Inferior parietal cortex (tissue), 1 donor: ENCODE results near the gene EZH1.

ENCODE experiments used
- DNase-seq: peaks from one replicate; pipeline ENCODE4 v3.0.0-alpha.2; 2016; ENCODE audit errors: extremely low spot score

EZH1 gene

DNA sequence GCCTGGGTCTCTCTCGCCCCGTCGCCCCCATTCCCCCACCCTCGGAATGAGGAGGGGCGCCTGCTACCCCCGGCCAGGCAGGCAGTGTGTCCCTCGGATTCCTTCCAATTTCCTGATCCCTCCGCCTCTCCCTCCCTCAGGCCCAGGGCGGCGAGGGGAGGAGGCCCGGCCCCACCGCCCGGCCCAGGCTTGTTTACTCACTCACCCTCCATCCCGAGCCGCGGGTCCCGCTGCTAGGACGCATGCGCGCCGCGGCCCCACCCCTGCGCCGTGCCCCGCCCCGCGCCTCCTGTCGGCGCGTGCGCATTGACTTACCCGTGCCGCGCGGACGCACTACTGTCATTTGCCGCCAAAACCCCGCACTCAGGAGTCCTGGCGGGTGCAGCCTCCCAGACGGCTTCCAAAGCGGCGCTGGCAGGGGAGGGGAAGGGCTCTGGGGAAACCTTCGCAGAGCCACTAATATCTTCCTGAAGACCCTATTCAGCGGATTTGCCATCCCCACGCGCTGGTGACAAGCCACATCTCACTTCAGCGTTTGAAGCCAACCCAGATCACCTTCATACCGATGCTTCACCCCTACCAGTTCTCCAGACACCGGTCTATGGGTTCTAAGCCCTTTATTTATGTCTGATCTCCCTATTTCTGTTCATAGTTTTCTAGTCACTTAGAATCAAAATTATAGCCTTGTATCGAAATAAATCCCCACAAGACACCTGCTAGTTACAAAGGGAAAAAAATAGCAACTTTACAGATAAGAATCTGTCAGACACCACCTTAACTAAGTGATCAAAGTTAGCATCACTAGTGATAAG, at the start of gene EZH1:
Gene EZH1 (minus strand): TSS at position 235 of the 812 bp plus-strand sequence. CDS start 16,099 bp downstream, outside the sequence.
- DNase-seq, result peak; percentile 90

DNA sequence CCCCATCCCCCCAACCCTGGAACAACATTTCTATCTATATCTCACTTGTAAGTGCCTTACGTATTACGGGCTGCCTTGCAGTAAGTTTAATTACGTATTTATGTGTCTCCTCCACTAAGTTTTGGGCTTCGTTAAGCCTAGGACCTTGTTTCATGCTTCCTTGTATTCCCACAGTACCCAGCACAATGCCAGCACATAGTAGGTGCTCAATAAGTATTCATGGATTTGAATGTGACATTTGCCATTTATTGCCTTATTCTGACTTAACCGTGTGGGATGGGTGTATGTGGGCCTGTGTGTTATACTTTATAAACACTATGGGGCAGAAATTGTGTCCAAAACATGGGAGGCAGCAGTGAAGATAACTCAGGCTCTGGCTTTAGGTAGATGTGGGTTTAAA, 47.7 kb upstream of the EZH1 start:
- DNase-seq, result no peak

DNA sequence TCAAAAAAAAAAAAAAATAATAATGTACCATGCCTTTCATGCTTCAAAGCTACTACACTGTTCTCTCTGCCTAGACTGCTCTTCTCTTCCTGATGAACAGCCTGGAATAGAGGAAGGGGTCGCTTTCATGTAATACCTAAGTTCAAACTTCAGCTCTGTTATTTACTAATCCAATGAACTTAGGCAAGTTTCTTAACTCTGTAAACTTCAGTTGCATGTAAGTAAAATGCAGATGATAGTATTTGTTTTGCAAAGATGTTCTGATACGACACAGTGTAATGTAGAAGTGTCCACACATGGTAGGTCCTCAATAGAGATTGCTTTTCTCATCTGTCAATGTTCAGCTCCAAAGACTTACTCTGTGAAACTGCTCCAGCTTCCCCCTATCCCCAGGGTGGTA, 47.1 kb upstream of the EZH1 start:
- no peak for DNase-seq

DNA sequence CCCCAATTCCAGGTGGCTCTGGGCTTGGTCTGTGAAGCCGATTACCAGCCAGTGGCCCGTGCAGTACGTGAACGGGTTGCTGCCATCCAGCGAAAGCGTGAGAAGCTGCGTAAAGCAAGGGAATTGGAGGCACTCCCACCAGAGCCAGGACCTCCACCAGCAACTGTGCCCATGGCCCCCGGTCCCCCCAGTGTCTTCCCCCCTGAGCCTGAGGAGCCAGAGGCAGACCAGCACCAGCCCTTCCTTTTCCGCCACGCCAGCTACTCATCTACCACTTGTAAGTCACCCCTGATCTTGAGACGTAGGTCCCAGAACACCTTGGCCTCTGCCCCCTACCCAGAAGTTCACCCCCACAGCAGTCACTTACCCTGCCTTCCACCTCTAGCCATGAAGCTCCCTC, 42.4 kb upstream of the EZH1 start:
- no peak for DNase-seq

DNA sequence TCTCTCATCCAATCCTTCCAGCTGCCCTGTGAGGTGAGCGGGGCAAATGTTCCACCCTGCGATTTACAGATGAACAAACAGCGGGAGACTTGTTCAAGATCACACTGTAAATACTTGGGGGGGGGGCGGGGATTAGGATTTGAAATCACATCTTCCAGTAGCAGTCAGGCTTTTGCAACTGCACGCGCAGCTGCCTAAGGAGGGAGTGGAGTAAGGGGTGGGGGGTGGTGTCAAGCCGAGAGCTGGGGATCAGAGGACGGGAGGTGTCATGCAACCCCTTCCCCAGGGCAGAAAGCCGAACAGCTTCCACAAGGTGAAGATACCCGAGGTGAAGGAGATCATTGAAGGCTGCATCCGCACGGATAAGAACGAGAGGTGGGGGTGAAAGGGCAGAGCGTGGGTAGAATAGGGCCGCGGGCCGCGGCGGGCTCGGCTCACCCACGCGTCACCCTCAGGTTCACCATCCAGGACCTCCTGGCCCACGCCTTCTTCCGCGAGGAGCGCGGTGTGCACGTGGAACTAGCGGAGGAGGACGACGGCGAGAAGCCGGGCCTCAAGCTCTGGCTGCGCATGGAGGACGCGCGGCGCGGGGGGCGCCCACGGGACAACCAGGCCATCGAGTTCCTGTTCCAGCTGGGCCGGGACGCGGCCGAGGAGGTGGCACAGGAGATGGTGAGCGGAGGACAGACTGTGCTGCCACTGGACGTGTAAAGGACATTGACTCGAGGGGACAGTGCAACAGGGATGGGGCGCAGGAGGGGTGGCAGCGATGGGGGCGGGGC, 40.2 kb upstream of the EZH1 start:
- DNase-seq, result no peak

DNA sequence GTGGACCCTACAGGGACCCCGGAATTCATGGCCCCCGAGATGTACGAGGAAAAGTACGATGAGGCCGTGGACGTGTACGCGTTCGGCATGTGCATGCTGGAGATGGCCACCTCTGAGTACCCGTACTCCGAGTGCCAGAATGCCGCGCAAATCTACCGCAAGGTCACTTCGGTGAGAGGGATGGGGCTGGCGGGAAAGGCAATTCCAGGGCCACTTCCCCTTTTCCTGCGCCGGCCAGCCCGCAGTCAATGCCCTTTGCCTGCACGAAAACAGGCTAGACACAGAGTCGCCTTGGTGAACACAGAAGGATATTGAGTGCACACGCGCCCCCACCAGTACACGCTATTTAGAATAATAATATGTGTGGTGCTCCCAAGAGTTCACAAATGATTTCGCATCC, 39.6 kb upstream of the EZH1 start:
- no peak for DNase-seq

DNA sequence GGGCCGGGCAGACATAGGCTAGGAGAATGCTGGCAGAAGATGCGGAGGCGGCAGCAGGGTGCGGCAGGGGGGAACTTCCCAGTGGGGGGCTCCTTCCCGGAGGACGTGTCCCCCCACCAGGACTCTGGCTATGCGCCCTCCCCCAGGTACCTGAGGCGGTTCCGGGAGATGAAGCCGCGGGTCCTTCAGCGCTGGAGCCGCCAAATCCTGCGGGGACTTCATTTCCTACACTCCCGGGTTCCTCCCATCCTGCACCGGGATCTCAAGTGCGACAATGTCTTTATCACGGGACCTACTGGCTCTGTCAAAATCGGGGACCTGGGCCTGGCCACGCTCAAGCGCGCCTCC, 38.9 kb upstream of the EZH1 start:
- DNase-seq, result no peak

DNA sequence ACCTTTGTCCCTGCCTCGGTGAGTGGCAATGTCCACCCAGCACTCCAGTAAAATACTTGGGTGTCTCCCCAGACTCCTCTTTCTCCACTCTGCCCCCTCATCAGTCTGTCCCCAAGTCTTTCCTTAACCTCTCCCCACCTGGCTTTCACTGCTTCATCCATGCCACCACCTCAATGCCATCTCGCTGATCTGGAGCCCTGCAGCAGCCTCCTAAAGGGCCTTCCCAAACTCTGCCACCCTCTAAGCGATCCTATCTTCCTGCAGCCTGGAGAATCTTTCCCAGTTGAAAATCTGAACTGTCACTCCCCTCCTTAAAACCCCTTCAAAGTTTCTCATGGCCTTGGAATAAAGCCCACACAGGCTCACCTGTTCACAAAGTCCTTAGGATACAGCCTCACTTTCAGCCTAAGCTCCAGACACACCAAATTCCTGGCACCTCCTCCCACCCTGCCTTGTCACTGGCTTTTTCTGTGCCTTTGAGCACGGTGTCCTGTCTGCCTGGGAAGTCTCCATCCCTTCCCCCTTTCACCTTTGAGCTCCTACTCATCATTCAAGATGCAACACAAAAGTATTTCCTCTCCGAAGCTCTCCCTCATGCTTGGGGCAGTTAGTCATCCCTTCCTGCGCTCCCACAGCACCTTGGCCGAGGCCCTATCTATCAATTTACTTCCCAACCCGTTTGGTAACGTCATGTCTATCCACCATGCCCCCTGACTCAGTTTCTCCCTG, 38.4 kb upstream of the EZH1 start:
- DNase-seq, result no peak

DNA sequence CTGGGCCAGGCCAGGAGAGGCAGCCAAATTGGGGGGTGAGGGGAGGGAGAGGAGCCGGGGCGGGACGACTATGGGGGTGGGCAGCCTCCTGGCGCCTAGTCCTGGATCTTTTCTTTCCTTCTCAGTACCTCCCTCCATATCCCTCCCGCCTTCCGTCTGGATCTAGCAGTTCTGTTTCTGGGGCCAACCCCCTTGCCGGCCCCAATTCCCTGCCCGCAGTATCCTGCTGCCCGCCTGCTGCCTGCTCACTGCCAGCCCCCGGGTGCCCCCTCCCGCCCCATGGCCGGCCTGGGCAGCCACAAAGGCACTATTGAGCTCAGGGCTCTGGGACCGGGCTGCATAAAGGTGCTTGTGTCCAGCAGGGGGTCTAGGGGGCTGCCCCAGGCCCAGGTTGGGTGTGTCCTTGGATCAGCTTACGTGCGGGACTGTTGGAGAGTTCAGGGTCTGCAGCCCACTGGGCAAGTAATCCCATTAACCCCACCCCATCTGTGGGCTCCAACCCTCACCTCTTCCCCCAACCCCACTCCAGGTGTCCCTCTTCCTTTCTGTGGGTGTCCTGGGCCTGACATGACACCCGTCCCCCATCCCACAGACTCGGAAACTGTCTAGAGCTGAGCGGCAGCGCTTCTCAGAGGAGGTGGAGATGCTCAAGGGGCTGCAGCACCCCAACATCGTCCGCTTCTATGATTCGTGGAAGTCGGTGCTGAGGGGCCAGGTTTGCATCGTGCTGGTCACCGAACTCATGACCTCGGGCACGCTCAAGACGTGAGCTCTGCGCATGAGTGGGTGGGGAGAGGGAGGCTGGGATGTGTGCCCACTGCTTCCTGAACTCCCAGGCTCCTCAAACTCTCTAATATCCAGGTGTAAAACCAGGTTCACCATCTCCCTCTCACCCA, 37.6 kb upstream of the EZH1 start:
- DNase-seq, result no peak

DNA sequence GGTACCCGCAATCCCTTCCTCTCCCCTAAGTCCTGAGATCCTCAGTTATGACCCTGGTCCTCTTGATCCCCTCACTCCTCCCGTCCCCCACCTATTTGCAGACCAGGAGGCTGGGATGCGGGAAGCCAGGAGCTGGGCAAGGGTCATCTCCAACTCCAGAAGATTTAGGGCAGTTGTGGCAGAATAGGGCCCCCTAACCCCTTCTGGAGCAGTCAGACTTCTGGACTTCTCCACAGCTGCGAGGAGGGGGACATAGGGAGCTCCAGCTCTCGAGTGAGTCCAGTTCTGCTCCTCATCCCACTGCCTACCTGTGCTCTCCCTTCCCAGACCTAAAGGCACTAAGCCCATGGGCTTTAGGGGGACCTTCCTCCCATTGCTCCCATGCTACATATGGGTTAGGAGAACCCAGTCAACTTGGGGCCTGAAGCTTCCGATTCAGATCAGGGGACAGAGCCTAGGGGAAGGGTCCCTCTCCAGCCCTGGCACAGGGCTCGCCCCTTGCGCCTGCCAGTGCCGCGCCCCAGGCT, 36.9 kb upstream of the EZH1 start:
- no peak for DNase-seq

DNA sequence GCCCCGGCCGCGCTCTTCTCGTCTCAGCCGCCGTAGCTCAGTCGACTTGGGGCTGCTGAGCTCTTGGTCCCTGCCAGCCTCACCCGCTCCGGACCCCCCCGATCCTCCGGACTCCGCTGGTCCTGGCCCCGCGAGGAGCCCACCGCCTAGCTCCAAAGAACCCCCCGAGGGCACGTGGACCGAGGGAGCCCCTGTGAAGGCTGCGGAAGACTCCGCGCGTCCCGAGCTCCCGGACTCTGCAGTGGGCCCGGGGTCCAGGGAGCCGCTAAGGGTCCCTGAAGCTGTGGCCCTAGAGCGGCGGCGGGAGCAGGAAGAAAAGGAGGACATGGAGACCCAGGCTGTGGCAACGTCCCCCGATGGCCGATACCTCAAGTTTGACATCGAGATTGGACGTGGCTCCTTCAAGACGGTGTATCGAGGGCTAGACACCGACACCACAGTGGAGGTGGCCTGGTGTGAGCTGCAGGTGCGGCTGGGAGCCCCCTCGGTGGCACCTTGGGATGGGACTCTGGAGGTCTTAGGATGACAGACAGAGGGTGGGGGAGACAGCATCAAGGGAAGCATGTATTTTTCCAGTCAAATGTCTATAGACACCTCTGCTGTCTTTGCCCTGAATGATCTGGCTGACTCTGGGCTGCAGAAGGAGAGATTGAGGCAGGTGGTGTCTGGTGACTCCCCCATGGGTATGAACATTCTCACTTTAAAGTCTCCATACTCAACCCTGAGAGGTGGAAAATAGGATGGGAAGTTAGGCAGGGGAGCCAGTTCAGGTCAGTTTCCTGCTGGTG, 36.2 kb upstream of the EZH1 start:
- no peak for DNase-seq

DNA sequence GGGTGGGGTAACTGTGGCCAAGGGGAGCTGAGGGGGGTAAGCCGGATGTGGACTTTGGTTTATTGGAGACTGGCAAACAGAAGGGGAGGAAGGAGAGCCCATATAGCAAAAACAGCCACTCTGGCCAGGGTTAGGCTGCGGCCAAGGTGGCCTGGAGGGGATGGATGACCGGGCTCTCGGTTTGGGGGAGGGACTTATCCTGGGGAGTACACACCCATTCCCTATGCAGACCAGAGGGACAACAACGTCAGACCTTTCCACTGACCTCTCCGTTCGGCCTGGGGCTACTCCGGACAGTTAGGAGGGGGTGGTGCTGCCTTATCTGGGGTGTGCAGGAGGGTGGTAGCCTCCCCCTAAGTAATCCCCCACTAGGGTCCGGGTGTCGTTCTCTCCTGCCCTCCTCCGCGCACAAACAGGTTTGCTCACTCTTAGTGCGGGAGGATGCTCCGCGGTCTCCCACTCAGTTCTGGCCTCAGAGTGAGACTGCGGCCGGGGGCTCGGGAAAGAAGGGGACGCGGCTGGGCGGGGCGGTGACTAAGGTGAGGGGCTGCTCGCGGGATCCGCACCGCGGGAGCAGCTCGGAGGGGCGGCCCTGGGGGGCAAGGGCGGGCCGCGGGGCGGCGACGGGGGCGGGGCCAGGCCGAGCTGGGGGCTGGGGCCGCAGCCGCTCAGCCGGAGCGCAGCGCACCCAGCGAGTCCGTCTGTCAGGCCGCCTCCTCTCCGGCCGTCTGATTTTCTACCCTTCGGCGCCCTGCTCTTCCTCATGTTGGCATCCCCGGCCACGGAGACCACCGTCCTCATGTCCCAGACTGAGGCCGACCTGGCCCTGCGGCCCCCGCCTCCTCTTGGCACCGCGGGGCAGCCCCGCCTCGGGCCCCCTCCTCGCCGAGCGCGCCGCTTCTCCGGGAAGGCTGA, 35.4 kb upstream of the EZH1 start, which contains the start of gene WNK4:
Gene WNK4 (plus strand): TSS at position 675 of the 915 bp plus-strand sequence. CDS start 89 bp downstream, at position 764.
- peak; percentile 11 for DNase-seq

DNA sequence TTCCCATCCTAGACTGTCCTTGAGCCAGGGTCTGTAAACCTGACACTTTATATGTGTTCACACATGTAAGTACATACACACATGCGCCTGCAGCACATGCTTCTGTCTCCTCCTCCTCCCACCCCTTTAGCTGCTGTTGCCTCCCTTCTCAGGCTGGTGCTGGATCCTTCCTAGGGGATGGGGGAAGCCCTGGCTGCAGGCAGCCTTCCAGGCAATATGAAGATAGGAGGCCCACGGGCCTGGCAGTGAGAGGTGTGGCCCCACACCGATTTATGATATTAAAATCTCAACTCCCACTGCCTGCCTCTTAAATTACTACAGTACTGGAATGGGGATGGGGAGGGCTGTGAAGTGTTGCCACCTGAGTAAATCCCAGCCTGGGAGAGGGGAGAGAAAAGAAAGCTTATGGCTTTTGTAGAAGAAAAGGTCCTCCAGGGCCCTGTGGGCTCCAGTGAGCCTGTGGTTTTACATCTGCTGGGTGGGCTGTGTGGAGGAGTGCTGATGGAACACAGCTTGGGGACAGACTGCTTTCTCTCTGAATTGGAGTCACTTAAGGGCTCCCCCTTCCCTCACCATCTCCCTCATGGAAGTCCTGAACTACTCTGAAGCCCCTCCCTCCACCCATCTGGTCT, 34.6 kb upstream of the EZH1 start:
- DNase-seq, result no peak

DNA sequence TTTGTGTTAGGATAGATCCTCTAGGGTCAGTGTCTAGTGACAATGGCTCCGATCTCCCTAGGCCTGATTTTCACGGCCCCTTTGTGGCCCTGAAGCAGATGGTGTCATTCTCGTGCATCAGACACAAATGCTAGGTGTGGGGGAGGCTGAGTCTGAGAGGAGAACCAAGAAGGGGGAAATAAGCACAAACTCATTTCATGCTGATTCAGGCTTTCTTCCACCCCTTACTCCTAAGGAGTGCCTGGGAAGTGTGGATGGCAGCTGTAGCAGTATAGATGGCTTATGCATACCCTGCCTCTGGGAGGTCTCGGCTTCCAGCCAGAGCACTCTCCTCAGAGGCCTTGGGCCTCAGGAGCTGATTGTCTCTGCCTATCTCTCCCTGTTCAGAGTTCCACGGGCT, 33.7 kb upstream of the EZH1 start:
- no peak for DNase-seq

DNA sequence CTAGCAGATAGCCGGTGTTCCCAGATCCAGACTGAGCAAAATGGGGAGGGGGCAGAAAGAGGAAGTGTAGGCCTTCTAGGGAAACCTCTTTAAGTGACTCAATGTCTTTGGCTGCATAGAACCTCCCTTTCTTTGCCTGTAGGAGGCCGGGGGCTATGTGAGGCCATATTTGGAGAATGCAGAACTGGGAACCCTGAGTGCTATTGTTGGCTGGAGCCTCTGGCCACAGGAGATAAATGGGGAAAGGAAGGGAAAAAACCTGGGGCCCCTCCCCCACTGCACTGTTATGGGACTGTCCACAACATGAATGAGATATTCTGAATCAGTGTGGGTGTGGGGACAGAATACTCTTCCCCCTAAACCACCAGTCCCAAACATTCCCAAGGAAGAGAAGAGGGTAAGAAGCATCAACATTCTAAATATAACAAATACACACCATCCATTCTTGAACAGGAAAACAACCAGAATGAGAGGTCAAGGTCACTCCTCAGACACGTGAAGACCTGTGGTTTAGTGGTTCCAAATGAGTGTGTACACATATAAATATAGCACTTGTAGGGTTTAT, 30.8 kb upstream of the EZH1 start:
- DNase-seq, result peak; percentile 4

DNA sequence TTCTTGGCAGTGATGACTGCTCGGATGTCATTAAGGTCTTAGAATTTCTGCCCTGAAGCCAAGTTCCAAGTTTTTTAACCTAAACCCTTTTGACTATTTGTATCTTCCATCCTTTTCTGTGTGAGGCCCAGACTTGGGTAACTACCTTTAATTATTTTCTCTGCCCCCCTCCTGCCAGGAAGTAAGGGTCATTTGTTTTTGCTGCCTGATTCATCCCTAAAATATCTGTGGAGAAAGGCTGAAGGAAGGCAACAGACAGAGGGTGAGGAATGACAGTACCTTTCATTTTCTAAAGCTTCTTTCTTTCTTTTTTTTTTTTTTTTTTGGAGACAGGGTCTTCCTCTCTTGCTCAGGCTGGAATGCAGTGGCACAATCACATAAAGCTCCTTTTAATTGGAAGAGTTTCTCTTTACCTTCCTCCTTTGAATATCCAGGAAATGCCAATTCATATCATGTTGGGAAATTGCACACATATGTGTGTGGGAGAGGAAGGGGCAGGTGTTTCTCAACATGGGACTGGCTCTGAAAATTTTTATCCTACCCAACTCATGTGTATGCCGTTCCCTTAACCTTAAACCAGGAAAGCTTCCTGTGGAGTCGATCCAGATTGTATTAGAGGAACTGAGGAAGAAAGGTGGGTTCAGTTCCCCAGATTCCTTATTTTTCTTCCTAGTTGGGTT, 29.4 kb upstream of the EZH1 start:
- DNase-seq, result no peak

DNA sequence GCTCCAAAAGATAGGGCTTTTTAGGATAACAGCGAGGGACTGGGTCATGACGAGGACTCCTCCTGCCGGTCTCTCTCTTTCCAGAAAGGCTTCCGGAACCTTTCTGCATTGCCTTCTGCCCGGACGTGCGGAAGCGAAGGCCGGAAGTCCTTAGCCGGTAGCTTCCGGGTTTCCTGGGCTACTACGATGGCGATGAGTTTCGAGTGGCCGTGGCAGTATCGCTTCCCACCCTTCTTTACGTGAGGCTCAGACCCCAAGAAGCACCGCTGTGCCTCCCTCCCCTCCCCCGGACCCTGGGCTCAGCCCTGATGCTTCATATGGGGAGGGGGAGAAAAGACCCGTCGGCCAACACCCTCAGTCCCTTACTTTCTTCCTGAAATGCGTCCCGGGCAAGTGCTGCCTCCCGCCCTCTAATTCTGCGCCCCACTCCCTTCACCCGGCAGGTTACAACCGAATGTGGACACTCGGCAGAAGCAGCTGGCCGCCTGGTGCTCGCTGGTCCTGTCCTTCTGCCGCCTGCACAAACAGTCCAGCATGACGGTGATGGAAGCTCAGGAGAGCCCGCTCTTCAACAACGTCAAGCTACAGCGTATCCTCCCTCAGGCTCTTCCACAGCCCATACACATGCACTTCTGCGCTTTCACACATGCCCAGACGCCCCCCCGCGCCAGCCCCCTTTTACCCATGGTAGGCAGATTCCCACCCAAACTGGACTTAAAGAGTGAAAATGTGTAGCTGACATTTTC, 28.6 kb upstream of the EZH1 start, which contains the start of gene VPS25:
Gene VPS25 (plus strand): TSS at position 160 of the 746 bp plus-strand sequence. CDS start 27 bp downstream, at position 187.
- peak; percentile 92 for DNase-seq
